GM19043 (cell line): ENCODE data around the gene DIS3L.
"Not testable (repeated sequence)": the region's sequence is repeated elsewhere in the genome, so short reads cannot be mapped to it uniquely, and the experiment has no call there.

Source experiments
- ATAC-seq: cut with Tn5 transposase; IDR thresholded peaks from one replicate; pipeline ENCODE4 v1.9.1; 2021; ENCODE audit warnings: low read depth; ENCODE audit not compliant: unreplicated experiment

DIS3L gene

GRCh38 chr15:66308531-66308930 lies 15.2 kb downstream of the DIS3L start:
- no peak for ATAC-seq

GRCh38 chr15:66309828-66310227 lies 16.5 kb downstream of the DIS3L start:
- ATAC-seq, result no peak

- ATAC-seq, result no peak
These were observed 17.4 kb downstream of the DIS3L start for GRCh38 chr15:66310786-66311185.

- ATAC-seq, result no peak
These were observed 18.8 kb downstream of the DIS3L start for GRCh38 chr15:66312144-66312543.

- no peak for ATAC-seq
These were observed 30.1 kb downstream of the DIS3L start for GRCh38 chr15:66323312-66323928.

- no peak for ATAC-seq
These were observed 32.7 kb downstream of the DIS3L start for GRCh38 chr15:66326051-66326450.

GRCh38 chr15:66327736-66328135 lies 34.4 kb downstream of the DIS3L start:
- ATAC-seq, result no peak

- no peak for ATAC-seq
These were observed 35.4 kb downstream of the DIS3L start for GRCh38 chr15:66328771-66329170.

GRCh38 chr15:66348530-66348929 lies 55.2 kb downstream of the DIS3L start:
- not testable (repeated sequence) for ATAC-seq

GRCh38 chr15:66356077-66356358 lies 62.6 kb downstream of the DIS3L start:
- ATAC-seq, result no peak

- peak; percentile 96 for ATAC-seq
These were observed 63.2 kb downstream of the DIS3L start, which contains the start of gene TIPIN for GRCh38 chr15:66356359-66357236. Gene TIPIN, minus strand, starts transcription at chr15:66356685. Its CDS starts 3,738 bp downstream, at chr15:66352947.

- no peak for ATAC-seq
These were observed 66.4 kb downstream of the DIS3L start for GRCh38 chr15:66359740-66360139.

- not testable (repeated sequence) for ATAC-seq
These were observed 68.5 kb downstream of the DIS3L start for GRCh38 chr15:66361745-66362460.

- ATAC-seq, result no peak
These were observed 69.4 kb downstream of the DIS3L start for GRCh38 chr15:66362776-66363175.

GRCh38 chr15:66364944-66365528 lies 71.7 kb downstream of the DIS3L start:
- ATAC-seq, result no peak

GRCh38 chr15:66369773-66370651 lies 76.6 kb downstream of the DIS3L start:
- ATAC-seq, result no peak

GRCh38 chr15:66374179-66374578 lies 80.8 kb downstream of the DIS3L start:
- ATAC-seq, result no peak

GRCh38 chr15:66378814-66379430 lies 85.6 kb downstream of the DIS3L start:
- ATAC-seq, result no peak

- ATAC-seq, result not testable (repeated sequence)
These were observed 88.0 kb downstream of the DIS3L start for GRCh38 chr15:66381376-66381775.
